Kasumi-1 (cell line): ENCODE data around the gene ZNF343.
"Not testable (repeated sequence)": the region's sequence is repeated elsewhere in the genome, so short reads cannot be mapped to it uniquely, and the experiment has no call there.

ENCODE experiments used
- DNase-seq, 2 experiments: peaks; one replicate each; lab custom pipeline; 2025; lab: John Stamatoyannopoulos, UW

The ZNF343 gene

DNA sequence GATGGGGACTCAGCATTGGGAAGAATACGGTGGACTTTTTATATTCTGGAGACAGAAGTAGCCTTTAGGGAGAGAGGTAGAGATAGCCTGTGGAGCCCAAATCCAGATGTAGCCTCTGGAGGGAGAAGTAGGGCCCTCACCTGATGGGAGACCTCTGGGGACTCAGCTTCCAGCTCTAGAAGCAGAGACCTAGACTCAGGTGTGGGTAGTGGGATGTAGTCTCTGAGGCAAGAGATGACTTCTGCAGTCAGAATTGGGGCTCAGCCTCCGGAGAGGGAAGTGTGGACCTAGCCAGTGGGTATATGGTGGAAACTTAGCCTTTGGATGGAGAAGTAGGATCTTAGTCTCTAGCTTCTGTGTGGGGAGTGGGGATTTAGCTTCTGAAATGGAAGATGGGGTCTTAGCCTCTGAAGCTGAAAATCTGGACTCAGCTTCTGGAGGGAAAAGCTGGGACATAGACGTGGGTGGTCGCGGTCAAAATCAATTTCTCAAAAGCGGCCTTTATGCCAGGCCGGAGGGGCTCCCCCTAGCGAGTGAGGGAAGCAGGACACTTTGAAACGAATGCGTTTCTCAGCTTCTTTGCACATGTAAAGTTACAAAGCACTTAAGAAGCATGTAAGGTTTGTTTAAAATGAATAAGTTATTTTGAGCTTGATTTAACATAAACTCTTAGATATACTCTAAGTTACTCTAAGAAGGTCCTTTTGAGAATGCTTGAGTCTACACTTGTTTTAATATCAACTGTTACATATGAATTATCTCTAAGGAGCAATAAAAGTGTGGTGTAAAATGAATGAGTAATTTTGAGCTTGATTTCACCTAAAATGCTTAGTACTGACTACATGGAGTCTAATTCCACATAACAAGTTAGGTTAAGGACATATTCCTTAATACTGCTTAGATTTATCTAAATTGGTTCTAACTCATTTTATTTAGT is 12.9 kb upstream of the ZNF343 start:
- peak; percentile 28 to 29 for DNase-seq

- DNase-seq: no peak
These were observed 11.9 kb upstream of the ZNF343 start for GRCh38 chr20:2520617-2521016.

DNA sequence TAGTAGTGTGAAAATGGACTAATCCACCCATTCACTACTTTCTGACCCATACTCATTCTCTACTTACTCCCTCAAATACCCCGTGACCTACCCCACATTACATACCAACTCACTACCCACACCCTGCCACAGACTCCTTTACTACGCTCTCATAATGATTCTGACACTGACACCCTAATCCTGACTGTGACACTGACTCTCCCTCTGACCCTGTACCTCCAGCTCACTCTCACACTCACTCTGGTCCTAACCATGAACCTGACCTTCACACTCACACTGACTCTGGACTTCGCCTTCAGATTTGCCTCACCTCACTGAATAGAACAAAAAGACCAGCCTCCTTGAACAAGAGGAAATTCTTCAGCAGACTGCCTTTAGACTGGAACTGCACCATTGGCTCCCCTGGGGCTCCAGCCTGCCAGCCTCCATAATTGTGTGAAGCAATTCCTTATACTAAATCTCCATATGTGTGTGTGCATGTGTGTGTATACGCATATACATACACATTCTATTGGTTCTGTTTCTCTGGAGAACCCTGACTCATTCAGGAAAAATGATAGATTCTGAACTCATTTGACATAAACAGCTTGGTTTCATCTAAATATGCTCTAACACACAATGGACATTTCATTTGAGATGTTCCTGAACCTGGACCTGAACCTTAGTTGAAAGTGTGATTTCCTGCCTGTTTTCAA is 10.5 kb upstream of the ZNF343 start:
- DNase-seq: no peak

DNA sequence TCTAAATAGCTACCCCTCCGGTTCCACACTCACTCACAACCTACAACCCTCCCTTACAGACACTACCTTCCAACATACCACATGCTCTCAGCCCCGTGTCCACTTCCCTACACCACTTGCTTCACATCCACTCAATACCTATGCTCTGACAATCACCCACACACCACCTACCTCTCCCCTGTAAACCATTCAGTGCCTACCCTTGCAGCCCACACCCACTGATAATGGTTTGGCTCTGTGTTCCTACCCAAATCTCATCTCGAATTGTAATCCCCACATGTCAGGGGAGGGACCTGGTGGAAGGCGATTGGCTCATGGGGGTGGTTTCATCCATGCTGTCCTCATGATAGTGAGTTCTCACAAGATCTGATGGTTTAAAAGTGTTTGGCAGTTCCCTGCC is 9.8 kb upstream of the ZNF343 start:
- no peak for DNase-seq

DNA sequence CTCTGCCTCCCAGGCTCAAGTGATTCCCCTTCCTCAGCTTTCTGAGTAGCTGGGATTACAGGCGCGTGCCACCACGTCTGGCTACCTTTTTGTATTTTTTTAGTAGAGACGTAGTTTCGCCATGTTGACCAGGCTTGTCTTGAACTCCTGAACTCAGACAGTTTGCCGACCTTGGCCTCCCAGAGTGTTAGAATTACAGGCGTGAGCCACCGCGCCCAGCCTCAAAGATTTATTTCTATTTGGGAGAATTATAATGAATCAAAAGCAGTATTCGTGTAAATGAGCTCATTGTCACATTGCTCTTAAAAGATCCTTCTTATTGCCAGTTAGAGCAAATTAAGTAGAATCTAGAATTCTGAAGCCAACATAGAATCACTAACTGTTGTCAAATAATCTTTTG is 9.4 kb upstream of the ZNF343 start:
- no peak for DNase-seq

- no peak for DNase-seq
These were observed 7.7 kb upstream of the ZNF343 start for GRCh38 chr20:2516399-2516798.

- DNase-seq: no peak
These were observed 6.5 kb upstream of the ZNF343 start for GRCh38 chr20:2515203-2515602.

GRCh38 chr20:2509794-2510193 is 1.1 kb upstream of the ZNF343 start:
- DNase-seq: no peak

GRCh38 chr20:2509468-2509781 is 710 bp upstream of the ZNF343 start:
- no peak for DNase-seq

GRCh38 chr20:2507875-2508630 is 662 bp downstream of the ZNF343 start:
- peak; percentile 14 to 34 for DNase-seq

DNA sequence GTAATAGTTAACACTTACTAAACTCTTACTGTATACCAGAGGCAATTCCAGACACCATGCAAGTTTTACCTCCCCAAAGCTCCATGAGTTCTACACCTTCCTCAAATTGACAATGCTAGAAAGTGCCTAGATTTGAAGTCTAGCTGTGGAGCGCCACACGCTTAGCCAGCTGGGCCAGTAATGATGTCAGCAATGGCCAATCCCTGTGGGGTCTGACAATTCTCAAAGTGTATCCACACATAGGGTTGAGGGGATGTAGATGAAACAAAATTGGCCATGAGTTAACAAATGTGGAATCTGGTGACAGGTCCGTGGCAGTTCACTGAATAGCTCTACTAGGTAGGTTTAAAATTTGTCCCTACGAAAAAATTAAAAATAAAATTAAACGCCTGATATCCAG is 1.3 kb downstream of the ZNF343 start:
- no peak for DNase-seq

DNA sequence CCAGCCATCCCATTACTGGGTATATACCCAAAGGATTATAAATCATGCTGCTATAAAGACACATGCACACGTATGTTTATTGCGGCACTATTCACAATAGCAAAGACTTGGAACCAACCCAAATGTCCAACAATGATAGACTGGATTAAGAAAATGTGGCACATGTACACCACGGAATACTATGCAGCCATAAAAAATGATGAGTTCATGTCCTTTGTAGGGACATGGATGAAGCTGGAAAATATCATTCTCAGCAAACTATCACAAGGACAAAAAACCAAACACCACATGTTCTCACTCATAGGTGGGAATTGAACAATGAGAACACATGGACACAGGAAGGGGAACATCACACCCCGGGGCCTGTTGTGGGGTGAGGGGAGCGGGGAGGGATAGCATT is 2.3 kb downstream of the ZNF343 start:
- DNase-seq: not testable (repeated sequence)

- not testable (repeated sequence) for DNase-seq
These were observed 3.9 kb downstream of the ZNF343 start for GRCh38 chr20:2504803-2505202.

DNA sequence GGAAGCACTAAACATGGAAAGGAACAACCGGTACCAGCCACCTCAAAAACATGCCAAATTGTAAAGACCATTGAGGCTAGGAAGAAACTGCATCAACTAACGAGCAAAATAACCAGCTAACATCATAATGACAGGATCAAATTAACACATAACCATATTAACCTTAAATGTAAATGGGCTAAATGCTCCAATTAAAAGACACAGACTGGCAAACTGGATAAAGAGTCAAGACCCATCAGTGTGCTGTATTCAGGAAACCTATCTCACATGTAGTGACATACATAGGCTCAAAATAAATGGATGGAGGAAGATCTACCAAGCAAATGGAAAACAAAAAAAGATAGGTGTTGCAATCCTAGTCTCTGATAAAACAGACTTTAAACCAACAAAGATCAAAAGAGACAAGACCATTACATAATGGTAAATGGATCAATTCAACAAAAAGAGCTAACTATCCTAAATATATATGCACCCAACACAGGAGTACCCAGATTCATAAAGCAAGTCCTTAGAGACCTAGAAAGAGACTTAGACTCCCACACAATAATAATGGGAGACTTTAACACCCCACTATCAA is 5.8 kb downstream of the ZNF343 start:
- DNase-seq: not testable (repeated sequence)

GRCh38 chr20:2485661-2486060 is 23.1 kb downstream of the ZNF343 start:
- DNase-seq: no peak

DNA sequence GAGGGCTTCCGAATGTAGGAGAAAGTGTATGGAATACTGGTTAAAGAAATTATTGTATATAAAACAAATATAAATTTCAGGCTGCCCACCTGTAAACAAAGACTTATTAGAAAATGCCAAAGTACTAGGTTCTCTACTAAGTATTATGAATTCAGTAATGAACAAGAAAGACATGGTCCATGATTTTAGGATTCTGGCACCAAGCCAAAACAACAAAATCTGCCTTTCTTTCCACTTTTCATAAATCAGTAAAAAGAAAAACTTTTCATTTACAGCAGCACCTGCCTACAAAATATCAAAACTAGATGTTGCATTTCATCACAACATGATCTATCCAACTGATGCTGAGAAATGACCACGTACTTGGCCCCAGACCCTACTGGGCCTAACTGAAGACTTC is 23.6 kb downstream of the ZNF343 start:
- no peak for DNase-seq

DNA sequence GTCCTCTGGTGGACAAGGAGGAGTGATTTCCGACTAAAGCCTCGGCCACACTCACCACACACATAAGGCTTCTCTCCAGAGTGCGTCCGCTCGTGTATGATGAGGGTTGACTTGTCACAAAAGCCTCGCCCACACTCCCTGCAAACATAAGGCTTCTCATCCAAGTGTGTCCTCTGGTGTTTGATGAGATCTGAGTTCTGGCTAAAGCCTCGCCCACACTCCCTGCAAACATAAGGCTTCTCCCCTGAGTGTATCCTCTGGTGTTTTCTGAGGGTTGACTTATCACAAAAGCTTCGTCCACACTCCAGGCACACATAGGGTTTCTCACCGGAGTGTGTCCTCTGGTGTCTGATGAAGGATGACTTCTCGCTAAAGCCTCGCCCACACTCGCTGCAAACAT is 25.2 kb downstream of the ZNF343 start:
- DNase-seq: no peak

- DNase-seq: no peak
These were observed 28.3 kb downstream of the ZNF343 start for GRCh38 chr20:2480381-2480780.

GRCh38 chr20:2476742-2477615 is 31.7 kb downstream of the ZNF343 start:
- DNase-seq: peak in 1 of 2 experiments; percentile 34

DNA sequence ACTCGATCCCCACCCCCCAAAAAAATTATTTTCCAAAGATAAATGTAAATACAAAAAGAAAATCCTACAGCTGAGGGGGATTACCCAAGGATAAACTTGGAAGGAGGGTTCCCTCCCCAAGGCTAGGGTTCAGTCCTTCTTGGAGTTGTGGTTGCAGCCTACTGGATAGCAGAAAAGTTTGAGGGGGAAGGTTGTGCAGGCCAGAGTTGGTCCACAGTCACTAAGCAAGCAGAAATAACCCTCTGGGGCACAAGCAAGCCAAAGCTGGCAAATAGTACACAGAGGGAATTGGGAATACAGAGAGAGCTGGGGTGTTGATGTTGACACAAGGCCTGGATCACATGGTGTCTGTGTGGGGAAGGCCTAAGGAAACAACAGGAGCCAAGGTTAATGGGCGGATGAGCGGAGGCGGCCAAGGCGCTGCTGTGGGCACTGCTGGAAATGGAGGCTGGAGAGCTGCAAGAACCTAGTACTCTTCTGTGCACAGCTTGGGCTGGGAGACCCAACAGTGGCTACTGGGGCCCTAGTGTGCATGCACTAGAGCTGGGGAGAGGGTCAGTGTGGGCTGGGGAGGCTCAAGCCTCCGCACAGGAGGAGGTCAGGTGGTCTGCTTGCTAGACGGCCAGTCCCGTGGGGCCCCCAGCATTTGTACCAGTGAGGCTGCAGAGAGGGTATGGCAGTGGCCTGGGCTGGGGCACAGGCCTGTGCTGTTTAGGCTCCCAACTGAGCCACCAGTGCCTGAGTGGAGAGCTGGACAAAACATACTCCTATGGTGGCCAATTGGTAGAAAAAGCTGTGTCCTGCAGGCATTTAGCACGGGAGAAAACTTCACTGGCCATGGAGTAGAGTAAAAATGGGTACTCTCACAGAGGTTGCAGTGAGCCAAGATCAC is 32.6 kb downstream of the ZNF343 start:
- no peak for DNase-seq
